NCI-H524 (cell line): ENCODE results near the gene TGFBRAP1.

Source experiments
- DNase-seq, 2 experiments: peaks; one replicate each; lab custom pipeline; 2025; lab: John Stamatoyannopoulos, UW

Gene TGFBRAP1

GRCh38 chr2:105317937-105318336 lies 11.6 kb downstream of the TGFBRAP1 start:
- no peak for DNase-seq

GRCh38 chr2:105315314-105315713 lies 14.2 kb downstream of the TGFBRAP1 start:
- no peak for DNase-seq

- no peak for DNase-seq
These were observed 15.7 kb downstream of the TGFBRAP1 start for GRCh38 chr2:105313877-105314276.

GRCh38 chr2:105309147-105309545 lies 20.4 kb downstream of the TGFBRAP1 start:
- DNase-seq, result no peak

- DNase-seq, result no peak
These were observed 21.0 kb downstream of the TGFBRAP1 start for GRCh38 chr2:105308382-105309146.

- no peak for DNase-seq
These were observed 21.6 kb downstream of the TGFBRAP1 start for GRCh38 chr2:105307962-105308361.

- DNase-seq, result no peak
These were observed 22.0 kb downstream of the TGFBRAP1 start for GRCh38 chr2:105307550-105307949.

- DNase-seq, result no peak
These were observed 22.4 kb downstream of the TGFBRAP1 start for GRCh38 chr2:105307146-105307545.

- no peak for DNase-seq
These were observed 27.9 kb downstream of the TGFBRAP1 start for GRCh38 chr2:105301646-105302045.

- DNase-seq, result no peak
These were observed 30.2 kb downstream of the TGFBRAP1 start for GRCh38 chr2:105299290-105299689.

GRCh38 chr2:105298017-105298416 lies 31.5 kb downstream of the TGFBRAP1 start:
- no peak for DNase-seq

GRCh38 chr2:105297216-105297615 lies 32.3 kb downstream of the TGFBRAP1 start:
- no peak for DNase-seq

- DNase-seq, result no peak
These were observed 33.4 kb downstream of the TGFBRAP1 start for GRCh38 chr2:105296017-105296611.

- peak; percentile 37 to 75 for DNase-seq
These were observed 34.6 kb downstream of the TGFBRAP1 start for GRCh38 chr2:105294844-105295481.

GRCh38 chr2:105294046-105294445 lies 35.5 kb downstream of the TGFBRAP1 start:
- no peak for DNase-seq

- no peak for DNase-seq
These were observed 37.6 kb downstream of the TGFBRAP1 start for GRCh38 chr2:105291981-105292380.

- no peak for DNase-seq
These were observed 38.4 kb downstream of the TGFBRAP1 start for GRCh38 chr2:105290981-105291660.

GRCh38 chr2:105288133-105288532 lies 41.4 kb downstream of the TGFBRAP1 start:
- no peak for DNase-seq

- peak; percentile 14 to 26 for DNase-seq
These were observed 41.8 kb downstream of the TGFBRAP1 start for GRCh38 chr2:105287692-105288091.

- no peak for DNase-seq
These were observed 46.0 kb downstream of the TGFBRAP1 start for GRCh38 chr2:105283532-105283931.

GRCh38 chr2:105280281-105280680 lies 49.3 kb downstream of the TGFBRAP1 start:
- DNase-seq, result no peak

GRCh38 chr2:105279126-105279525 lies 50.4 kb downstream of the TGFBRAP1 start:
- no peak for DNase-seq

GRCh38 chr2:105278654-105279053 lies 50.9 kb downstream of the TGFBRAP1 start:
- no peak for DNase-seq
